HG02852 (cell line): Measurements from ENCODE around the gene BEND4.
"Not testable (repeated sequence)": the region's sequence is repeated elsewhere in the genome, so short reads cannot be mapped to it uniquely, and the experiment has no call there.

Source experiments
- ATAC-seq: cut with Tn5 transposase; IDR thresholded peaks from one replicate; pipeline ENCODE4 v1.9.1; 2021; ENCODE audit warnings: mild to moderate bottlenecking, moderate library complexity; ENCODE audit not compliant: unreplicated experiment

The BEND4 gene

DNA sequence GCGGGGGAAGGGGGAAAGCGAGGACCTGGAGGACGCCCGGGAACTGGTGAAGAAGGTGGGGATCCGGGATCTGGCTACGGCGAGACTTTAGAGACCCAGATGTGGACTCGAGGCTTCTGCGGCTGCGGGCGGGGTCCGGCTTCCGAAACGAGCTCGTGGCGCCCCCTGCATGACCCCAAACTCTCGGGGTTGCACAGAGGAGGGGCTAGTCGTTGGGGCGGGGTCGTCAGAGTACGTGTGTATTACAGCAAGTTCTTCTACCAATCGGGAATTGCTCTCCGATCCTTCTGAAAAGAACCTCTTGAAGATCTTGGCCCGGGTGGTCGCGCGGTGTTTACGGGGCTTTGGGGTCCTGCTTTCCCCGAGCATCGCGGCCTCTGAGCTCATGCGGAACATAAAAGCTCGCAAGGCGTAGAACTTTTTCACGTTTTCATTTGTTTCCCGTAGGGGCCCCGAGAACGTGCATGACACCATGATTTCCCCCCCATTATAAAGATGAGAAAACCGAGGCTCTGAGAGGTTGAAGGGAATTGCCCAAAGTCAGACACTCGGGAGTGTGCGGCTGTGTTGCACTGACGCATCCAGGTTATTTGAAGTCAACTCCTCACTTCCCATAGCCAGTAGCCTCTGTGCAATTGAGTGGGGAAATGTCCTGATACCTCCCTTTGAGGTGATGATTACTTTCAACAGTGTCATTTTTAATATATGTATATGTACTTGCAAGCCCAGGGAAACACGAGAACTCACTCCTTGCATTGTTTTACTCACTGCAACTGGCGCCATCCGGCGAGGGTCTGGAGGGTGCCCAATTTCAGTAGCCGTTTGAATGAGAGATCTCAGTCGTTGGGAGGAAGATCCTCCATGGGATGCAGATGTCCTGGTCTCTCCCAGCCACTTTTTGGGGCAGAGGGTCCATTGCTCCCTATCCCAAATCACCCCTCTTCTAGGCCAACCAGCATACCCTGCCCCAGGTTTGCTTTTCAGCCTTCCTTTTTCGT, at the start of gene BEND4:
TSS of gene BEND4 (minus strand) at position 149 of the 998 bp plus-strand sequence. CDS start 512 bp downstream, outside the sequence.
- ATAC-seq, result peak; percentile 1

DNA sequence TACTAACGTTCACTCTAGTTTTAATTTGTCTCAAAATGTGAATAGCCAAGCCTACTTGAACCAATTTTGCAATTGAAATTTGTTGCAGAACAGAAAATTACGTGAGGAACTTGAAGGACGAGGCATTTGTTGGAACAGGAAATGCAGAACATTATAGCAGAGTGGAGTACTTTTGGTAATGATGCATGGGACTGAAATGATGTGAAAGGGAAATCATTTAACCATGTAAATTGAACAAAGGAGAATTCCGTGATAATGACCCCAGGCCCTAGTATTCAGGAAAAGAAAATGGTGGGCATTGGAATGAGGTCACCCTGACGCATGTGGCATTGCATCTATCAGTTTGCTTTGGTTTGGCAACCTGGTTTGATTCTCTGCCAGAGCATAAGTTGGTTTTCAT, 44.9 kb upstream of the BEND4 start:
- ATAC-seq, result no peak

DNA sequence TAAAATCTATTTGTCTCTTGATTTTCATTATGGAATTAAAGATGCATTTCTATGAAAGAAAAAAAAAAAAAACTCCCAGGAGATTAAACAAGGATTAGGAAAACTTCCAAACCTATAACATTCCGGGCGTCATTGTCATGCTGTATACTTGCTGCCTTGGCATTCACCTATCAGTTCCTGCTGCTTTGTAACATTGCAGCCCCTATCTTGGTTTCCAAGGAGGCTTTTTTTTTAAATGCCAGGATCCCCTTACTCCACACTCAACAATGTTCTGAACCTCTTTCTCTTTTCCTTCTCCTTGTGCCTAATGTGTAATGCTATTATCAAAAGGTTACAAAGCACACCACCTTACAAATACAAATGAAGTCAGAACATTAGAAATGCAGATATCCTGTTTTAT, 20.5 kb upstream of the BEND4 start:
- no peak for ATAC-seq

DNA sequence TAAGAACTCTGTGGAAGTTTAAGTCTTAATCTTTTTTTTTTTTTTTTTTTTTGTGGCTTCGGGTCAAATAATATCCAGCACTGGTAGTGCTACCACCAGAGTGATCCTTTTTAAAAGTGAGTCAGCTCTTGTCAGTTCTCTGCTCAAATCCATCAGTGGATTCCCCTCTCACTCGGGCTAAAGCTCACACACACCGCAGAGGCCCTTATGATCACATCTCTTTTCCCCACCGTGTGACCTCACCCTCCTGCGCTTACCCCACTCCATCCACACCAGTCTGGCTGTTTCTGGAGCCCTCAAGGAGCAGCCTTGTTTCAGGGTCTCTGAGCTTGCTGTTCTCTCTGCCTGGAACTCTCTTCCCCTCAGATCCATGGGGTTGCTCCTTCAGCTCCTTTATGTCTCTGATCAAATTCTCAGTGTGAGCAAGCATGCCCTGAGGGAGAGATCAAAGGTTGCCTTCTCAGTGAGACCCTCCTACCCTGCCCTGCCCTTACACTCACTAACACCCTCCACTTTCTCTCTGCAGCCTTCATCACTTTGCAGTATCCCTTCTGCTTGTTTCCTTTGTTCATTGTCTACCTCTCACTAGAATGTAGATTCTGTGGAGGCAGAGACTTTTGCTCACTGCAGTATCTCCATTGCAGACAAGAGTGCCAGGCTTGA, 19.8 kb upstream of the BEND4 start:
- no peak for ATAC-seq

DNA sequence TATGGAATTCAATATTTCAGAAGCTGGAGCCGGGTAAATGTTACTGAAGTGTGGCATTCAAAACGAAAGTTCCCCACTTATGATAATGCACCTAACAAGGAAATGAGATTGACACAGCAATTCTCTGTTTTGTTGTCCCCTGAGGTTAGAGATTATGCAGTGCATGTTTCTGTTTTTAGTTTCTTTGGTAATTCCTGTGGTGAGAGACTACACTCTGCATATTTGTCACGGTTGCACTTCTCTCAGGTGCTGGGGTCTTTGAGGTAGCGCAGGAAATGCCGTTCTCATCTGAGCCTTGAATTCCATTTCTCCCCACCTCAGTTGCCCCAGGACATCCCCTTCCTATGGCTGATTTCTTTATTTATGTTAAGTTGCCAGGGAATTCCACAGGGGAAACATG, 15.3 kb upstream of the BEND4 start:
- peak; percentile 100 for ATAC-seq

DNA sequence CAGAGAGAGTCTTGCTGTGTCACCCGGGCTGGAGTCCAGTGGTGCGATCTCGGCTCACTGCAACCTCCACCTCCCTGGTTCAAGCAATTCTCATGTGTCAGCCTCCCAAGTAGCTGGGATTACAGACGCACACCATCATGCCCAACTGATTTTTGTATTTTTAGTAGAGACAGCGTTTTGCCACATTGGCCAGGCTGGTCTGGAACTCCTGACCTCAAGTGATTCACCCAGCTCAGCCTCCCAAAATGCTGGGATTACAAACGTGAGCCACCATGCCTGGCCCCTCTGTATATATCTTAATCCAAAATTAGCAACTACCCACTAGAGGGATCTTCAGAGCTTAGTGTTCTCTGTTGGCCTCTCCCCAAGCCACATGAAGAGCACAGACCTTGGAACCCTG, 13.7 kb upstream of the BEND4 start:
- not testable (repeated sequence) for ATAC-seq

DNA sequence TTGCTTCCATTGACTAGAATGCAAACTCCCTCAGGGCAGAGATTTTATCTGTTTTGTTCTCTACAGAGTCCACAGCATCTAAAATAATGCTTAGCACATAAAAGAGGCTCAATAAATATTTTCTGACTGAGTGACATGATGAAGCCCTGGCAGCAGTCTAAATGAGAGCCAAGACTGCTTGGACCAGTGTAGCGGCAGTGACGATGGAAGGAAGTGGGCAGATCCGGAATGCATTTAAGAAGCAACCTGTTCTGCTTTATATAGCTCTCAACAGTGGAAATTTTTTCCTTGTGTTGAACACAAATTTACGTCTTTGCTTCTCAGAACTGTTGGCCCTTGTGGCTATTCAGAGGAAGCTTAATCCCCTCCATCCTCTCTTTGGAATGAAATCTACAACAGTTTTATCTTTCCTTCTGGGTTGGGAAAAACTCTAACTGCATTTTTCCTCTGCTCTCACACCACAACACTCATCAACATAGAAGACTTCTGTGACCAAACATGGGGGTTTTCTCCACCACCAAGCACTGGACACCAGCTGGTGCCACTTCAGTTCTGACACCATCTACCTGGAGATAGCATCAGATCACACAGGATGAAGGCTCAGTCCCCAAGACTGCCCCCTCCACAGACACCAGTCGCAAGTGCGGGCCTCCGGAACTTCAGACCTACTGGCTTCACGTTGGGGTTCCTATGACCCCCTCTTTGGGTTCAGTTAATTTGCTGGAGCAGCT, 7.0 kb upstream of the BEND4 start:
- ATAC-seq, result no peak

DNA sequence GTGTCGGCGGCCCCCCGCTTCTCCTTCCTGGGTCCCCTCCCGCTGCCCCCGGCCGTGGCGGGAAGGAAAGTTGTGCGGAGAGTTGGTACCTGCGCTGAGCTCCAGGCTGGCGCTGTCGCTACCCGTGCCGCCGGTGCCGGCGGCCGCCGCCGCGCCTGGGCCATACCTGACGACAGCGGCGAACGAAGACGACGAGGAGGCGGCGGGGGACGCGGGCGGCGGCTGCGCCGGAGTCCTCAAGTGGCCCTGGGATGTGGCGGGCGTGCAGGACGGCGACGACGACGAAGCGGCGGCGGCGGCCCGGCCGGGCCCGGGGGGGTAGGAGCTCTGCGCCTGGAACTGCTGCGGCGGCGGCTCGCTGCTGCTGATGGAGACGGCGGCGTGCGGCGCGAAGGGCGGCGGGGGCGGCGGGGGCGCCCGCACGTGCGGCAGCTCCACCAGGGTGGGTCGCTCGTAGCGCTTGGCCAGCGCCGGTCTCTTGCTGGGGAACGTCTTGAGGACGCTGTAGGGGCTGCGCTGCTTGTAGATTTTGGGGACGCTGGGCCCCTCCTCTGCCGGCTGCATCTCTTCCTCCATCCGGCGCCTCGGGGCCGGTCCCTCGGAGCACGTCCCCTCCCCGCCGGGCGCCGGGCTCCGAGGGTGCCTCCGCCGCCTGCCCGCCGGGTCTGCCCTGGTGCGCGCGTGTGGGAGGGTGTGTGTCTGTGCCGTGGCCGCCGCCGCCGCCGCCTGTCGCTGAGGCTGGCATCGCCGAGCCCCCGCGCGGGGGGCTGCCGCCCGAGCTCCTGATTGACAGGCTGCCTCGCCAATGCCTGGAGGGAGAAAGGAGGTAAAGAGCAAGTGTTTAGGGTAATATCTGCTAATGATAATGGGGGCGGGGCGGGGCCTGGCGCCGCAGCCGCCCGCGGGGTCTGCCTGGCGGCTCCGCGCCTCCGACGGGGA, 618 bp downstream of the BEND4 start:
- ATAC-seq, result peak; percentile 50

DNA sequence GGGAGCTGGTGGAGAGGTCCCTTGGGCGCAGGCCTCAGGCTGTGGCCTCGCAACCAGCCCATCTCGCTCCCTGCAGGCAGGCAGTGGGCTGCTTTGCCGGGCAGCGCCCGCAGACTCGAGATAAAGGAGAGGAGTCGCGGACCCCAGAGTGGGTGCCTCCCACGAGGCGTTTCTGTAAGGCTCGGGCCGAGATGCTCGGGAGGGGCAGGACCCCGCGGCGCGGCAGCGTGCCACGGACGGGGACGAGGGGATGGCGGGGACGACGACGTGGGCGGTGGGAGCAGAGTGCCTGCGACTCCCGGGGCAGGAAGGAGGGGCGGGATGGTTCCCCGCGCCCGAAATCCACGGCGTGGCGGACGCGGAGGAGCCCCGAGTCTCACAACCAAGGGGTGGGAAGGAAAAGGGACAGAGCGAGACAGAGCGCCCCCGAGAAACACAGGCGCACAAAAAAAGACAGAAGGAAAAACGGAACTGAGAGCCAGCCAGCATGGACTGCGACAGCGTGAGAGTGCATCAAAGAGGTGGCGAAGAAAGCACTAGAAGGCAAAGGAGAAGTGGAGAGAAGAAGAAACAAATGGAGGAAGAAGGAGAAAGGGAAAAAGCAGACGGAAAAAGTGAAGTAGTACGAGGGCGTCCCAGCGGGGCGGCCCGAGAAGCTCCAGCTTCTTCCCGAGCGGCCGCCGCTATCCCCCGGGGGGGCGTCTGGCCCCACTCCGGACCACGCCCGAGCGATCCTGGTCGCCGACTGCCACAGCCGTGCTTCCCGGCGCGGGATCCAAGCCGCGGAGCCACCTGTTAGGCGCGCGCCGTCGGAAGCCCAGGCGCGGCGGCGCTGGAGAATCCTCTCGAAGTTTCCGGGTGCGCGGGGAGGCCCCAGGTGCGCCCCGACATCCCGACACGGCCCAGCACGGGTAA, 1.5 kb downstream of the BEND4 start:
- peak; percentile 48 for ATAC-seq

DNA sequence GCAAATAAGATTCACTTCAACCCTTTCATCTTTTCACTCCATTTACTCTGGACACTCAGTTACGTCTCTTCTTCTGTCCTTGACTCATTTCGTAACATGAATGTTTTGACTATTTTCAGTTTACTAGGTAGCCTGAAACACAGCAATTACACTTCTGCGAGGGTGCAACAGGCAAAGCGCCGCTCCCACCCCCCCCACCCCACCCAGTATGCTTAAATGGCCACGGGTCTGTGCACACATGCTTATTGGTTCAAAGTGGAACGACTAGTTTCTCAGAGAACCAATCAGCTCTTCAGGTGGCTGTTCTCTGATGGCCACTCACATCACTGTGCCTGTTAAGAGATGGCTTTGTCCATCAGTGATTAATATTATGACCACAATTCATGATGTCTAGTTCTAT, 3.5 kb downstream of the BEND4 start:
- ATAC-seq, result no peak

DNA sequence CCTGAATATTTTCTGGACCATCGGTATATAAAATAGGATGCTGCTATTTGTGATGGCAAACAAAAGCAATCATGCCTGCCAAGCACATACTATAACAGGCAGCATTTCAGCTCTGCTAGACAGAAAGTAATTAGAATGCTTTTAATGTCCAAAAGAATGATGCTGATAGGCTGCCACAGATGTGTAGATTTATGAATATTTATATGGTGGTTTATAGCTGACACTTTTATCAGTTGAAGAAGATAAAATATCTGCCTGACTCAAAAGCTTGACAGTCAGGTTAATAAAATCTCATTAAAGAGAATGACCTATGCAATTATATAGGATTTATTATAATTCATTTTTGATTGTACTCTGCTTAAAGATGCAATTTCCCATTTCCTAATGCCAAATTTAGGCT, 4.0 kb downstream of the BEND4 start:
- ATAC-seq, result no peak

DNA sequence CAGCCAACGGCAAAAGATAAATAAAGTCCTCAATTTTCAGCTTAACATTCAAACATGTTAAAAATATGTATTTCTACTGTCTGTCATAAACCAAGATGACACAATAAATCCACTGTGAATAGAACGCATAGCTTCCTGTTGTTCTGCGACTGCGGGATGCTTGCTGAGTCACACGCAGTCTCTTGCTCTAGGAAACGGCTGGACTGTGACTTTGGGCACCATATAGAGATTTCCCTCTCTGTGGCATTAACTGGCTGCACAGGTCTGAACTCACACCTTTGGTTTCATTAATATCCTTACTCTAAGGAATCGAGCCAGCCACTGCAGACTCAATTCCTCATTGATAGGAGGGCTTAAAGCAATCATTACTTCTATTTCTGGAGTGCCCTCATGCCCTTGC, 8.4 kb downstream of the BEND4 start:
- ATAC-seq, result no peak

DNA sequence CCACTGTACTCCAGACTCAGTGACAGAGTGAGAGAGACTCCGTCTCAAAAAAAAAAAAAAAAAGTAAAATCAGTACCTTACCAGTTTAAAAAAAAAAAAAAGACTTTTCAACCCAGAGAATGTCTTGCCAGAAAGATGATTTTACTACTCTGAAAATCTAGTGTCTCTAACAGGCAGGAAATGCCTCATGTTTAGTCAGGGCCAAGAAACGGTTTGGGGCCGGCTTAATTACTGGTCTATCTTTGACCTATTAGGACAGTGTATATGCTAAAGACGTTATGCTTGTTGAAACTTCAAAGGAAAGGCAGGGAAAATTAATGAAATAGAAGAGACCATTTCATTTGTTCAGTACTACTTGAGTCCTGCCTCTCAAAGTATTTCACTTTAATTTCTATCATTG, 9.9 kb downstream of the BEND4 start:
- no peak for ATAC-seq

DNA sequence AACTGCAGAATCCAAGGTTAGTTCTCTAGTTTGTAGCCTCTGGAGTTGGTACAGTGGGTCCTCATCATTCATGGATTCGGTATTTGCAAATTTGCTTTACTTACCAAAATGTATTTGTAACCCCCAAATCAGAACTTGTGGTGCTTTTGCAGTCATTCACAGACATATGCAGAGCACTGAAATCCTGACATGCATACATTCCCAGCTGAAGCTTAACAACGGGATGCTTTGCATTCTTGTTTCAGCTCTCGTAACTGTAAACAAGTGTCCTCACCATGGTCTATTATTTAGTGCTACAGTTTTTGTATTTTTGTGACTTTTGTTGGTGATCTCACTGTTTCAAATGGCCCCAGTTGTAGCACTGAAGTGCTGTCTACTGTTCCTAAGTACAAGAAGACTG, 16.1 kb downstream of the BEND4 start:
- ATAC-seq, result no peak

DNA sequence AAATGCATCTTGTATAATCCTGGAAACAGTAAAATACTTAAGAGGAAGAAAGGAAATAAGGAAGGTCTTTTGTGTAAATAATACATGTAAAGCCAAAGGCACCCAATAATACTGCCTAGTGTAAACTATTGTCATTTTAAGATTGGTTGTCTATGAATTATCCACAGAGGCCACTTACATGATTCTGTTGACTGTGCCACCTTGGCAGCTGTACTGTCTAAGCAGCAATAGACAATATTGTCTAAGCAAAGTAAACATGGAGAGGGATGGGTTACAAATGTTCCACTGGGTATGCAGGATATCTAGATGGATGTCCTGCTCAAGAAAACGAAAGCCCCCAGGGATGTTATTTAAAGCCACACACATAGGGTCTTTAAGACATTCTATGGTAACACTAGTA, 19.4 kb downstream of the BEND4 start:
- no peak for ATAC-seq

DNA sequence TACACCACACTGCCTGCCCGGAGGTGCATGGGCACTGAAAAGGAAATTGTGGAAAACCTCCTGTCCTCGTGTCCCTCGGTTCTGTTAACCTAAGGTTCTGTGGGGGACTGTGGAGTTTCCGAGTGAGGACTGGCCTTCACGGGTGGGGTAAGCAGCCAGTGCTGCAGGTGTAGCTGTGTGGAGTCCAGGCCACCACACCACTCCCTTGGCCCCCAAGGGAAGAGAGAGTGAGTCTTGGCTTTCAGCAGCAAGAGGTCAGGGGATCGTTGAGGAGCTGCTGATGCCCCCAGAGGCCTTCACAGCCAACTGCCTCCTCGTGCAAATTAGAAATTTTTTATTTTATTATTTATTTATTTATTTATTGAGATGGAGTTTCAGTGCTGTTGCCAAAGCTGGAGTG, 20.4 kb downstream of the BEND4 start:
- no peak for ATAC-seq

DNA sequence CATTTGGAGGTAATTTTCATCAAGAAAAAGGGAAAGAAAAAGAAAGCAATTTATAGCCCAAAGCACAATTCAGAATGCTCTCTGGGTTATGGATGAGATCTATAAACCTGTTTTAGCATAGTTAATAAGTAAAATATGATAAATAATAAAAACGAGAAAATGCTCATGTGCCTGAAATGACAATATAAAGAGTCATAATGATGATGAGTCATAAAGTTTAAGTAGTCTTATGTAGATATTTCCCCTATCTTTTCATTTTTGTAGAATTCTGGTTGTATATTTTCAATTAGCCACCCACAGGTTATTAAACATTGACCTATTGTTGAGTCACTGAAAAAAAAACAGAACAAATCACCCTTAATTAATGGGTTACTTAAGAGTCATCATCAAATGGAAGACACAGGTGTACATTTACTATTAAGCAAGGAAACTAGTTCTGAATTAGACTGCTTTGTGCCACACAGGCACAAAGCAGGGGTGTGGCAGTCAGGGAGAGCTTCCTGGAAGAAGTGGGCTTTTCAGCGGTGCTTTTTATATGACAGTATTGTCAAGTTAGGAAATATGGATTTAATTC, 29.3 kb downstream of the BEND4 start:
- ATAC-seq, result no peak

DNA sequence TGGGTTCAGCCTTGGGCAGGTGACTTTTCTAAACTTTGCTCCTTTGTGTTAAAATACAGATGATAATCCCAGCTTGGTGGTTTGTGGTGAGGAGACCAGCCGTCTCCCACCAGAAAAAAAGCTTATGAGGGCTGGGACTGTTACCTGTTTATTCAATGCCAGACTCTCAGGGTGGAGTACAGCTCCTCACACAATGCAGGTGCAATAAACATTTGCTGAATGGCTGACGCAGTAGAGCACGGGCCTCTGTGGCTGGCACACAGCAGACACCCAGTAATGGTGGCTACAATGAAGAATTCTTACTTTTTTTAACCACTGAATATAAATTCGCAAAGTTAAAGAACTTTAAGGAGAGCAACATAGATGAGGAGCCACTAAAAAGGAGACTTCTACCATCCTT, 30.2 kb downstream of the BEND4 start:
- ATAC-seq, result no peak

DNA sequence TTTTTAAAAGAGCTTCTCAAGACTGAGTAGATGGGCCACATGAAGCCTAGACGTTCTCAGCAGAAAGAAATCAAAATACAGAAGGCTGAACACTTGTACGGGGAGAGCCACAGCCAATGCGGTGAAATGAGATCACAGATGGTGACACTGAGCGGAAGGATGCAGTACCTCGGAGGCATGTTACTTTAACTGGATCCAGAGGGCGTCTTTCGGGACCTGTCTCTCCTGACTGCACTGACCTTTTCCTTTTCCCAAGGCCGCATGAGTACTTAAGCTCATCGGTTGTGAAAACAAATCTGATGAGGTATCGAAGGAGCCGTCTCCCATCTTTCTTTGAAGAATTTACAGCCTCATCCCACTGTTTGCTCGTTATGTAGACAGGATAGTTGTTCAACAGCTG, 32.6 kb downstream of the BEND4 start:
- no peak for ATAC-seq
